Gastrocnemius medialis (tissue), 4 donors: ENCODE measurements around the gene LRP5.

Source experiments
- POLR2A ChIP-seq, 2 donors: fragments of 450-650 bp; IDR thresholded peaks; one replicate each; pipeline ENCODE4 v1.6.1; 2017; ENCODE audit warnings: antibody characterized with exemption in 2 of 2, mild to moderate bottlenecking in 2 of 2, moderate library complexity in 2 of 2
- TF ChIP-seq, protein P1 (sequence below), 5 experiments: fragments of 450-650 bp in 3 of 5; fragments of 200-600 bp in 2 of 5; sonication (generic) in 2 of 5; IDR thresholded peaks in 4 of 5; conservative IDR thresholded peaks in 1 of 5; 1 replicate in 4 of 5; 2 replicates in 1 of 5; pipeline ENCODE4 v1.5.1; 2016 to 2019; ENCODE audit warnings: antibody characterized with exemption in 5 of 5, mild to moderate bottlenecking in 3 of 5, moderate library complexity in 3 of 5

DNA sequence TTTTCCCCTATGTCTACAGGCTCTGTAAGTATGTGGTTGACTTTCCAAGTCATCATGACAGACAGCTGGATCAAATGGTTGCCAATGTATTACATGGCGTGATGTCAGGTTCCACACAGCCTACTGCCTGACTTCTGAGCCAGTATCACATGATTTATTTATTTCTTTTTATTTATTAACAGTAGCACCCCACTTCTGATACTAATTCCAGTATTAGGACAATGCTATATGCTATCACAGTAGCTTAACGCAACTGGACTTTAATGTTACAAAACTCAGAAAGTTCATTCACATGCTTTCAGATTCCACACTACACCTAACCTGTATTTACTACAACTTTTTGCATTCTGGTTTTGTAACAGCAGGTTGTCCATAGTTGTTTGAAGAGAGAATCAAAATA is 22.9 kb upstream of the LRP5 start:
- TF ChIP-seq POLR2A (IDR thresholded peaks at IDR 0.05), result no peak
- TF ChIP-seq, protein P1, sequence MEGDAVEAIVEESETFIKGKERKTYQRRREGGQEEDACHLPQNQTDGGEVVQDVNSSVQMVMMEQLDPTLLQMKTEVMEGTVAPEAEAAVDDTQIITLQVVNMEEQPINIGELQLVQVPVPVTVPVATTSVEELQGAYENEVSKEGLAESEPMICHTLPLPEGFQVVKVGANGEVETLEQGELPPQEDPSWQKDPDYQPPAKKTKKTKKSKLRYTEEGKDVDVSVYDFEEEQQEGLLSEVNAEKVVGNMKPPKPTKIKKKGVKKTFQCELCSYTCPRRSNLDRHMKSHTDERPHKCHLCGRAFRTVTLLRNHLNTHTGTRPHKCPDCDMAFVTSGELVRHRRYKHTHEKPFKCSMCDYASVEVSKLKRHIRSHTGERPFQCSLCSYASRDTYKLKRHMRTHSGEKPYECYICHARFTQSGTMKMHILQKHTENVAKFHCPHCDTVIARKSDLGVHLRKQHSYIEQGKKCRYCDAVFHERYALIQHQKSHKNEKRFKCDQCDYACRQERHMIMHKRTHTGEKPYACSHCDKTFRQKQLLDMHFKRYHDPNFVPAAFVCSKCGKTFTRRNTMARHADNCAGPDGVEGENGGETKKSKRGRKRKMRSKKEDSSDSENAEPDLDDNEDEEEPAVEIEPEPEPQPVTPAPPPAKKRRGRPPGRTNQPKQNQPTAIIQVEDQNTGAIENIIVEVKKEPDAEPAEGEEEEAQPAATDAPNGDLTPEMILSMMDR (IDR thresholded peaks at IDR 0.05 in 4 of 5, conservative IDR thresholded peaks at IDR 0.05 in 1 of 5), result no peak
